Endothelial cell of umbilical vein (primary cell): ENCODE measurements around the gene FAM124B. TPM values are rescaled to one million over a fixed set of nuclear protein-coding genes. Genes with fewer than 3 reads are reported as not detected.

ENCODE experiments used
- BruUV-seq: library from RNA; stranded (reverse); fragments of 400-500 nt; replicated peaks from 2 replicates; lab custom pipeline; 2021; lab: Mats Ljungman, UMichigan
- CTCF ChIA-PET: fragments of 300-600, 350-600 bp; sonication (Branson Sonifier 250); formaldehyde crosslinking; loops from one replicate; lab custom pipeline; 2021; ENCODE audit warnings: antibody characterized with exemption, inconsistent platforms; lab: Charles Lee
- POLR2A ChIA-PET: fragments of 300-600, 350-600 bp; sonication (Branson Sonifier 250); formaldehyde crosslinking; loops from one replicate; lab custom pipeline; 2021; ENCODE audit warnings: antibody characterized with exemption, inconsistent platforms; lab: Charles Lee
- DNase-seq: peaks from one replicate; pipeline ENCODE4 v3.0.0-alpha.2; 2011; ENCODE audit warnings: low read depth, low spot score
- FAIRE-seq: peaks from 2 replicates; lab custom pipeline; 2011; peaks lifted over from hg19 to GRCh38; lab: Jason Lieb, UNC
- H2AFZ ChIP-seq: 2 replicates; pipeline ENCODE4 v1.6.0; 2012; ENCODE audit warnings: low read depth, low read length, control low read depth, inconsistent platforms
- H3K27ac ChIP-seq: 2 replicates; pipeline ENCODE4 v1.5.1; 2011; ENCODE audit warnings: low read depth, mild to moderate bottlenecking, control low read depth, low read length, moderate library complexity; ENCODE audit not compliant: insufficient read depth
- H3K27me3 ChIP-seq, 2 experiments: 2 replicates each; pipeline versions ENCODE4 v1.6.0 to v1.6.1; 2011; ENCODE audit warnings: low read length in 2 of 2, mixed read lengths in 1 of 2; ENCODE audit not compliant: control insufficient read depth in 2 of 2, insufficient read depth in 2 of 2
- H3K36me3 ChIP-seq, 2 experiments: 2 replicates in 1 of 2; 3 replicates in 1 of 2; pipeline ENCODE4 v1.5.1; 2011; ENCODE audit warnings: low read length in 2 of 2, mild to moderate bottlenecking in 1 of 2, moderate library complexity in 1 of 2; ENCODE audit not compliant: control insufficient read depth in 2 of 2, insufficient read depth in 2 of 2; ENCODE audit errors: extremely low read depth in 1 of 2
- H3K4me1 ChIP-seq: 3 replicates; pipeline ENCODE4 v1.5.1; 2011; ENCODE audit warnings: mild to moderate bottlenecking, low read length; ENCODE audit not compliant: control insufficient read depth, insufficient read depth; ENCODE audit errors: extremely low read depth
- H3K4me2 ChIP-seq: 2 replicates; pipeline ENCODE4 v1.6.1; 2011; ENCODE audit warnings: low read length, control low read depth, mixed read lengths; ENCODE audit not compliant: insufficient read depth
- H3K4me3 ChIP-seq, 3 experiments: fragments of 200-600 bp in 1 of 3; sonication (generic), shearing (Covaris generic) in 1 of 3; replicated peaks in 1 of 3; 2 replicates each; pipeline ENCODE4 v1.5.1; 2011 to 2016; ENCODE audit warnings: control low read depth in 3 of 3, low read length in 3 of 3, mild to moderate bottlenecking in 2 of 3, inconsistent platforms in 1 of 3, low read depth in 1 of 3, moderate library complexity in 1 of 3; ENCODE audit not compliant: insufficient read depth in 1 of 3
- H3K79me2 ChIP-seq: 2 replicates; pipeline ENCODE4 v1.6.0; 2012; ENCODE audit warnings: low read length, inconsistent platforms; ENCODE audit not compliant: control insufficient read depth, insufficient read depth
- H3K9ac ChIP-seq: replicated peaks from 2 replicates; pipeline ENCODE3; 2011; ENCODE audit warnings: low read length, control low read depth; ENCODE audit not compliant: insufficient read depth; ENCODE audit errors: extremely low read depth
- H3K9me1 ChIP-seq: replicated peaks from 3 replicates; pipeline ENCODE4 v1.6.0; 2011; ENCODE audit warnings: mild to moderate bottlenecking, low read length; ENCODE audit not compliant: control insufficient read depth, insufficient read depth; ENCODE audit errors: extremely low read depth
- H3K9me3 ChIP-seq: replicated peaks from 2 replicates; pipeline ENCODE4 v1.5.1; 2012; ENCODE audit warnings: low read length, inconsistent platforms; ENCODE audit not compliant: control insufficient read depth, insufficient read depth
- H4K20me1 ChIP-seq: replicated peaks from 2 replicates; pipeline ENCODE3; 2011; ENCODE audit warnings: mild to moderate bottlenecking, low read length; ENCODE audit not compliant: control insufficient read depth, insufficient read depth; ENCODE audit errors: extremely low read depth
- CTCF ChIP-seq, 2 donors: IDR thresholded peaks; 1 replicate in 1 of 2; 2 replicates in 1 of 2; pipeline ENCODE4 v1.5.1; 2011; ENCODE audit warnings: low read length in 2 of 2, mild to moderate bottlenecking in 2 of 2, moderate library complexity in 2 of 2, control low read depth in 1 of 2, inconsistent platforms in 1 of 2, low read depth in 1 of 2; ENCODE audit not compliant: insufficient read depth in 1 of 2; ENCODE audit errors: extremely low read depth in 1 of 2
- EZH2 ChIP-seq: IDR thresholded peaks from 2 replicates; pipeline ENCODE4 v1.6.1; 2012; ENCODE audit warnings: borderline replicate concordance, low read depth, mild to moderate bottlenecking, moderate library complexity, low read length, inconsistent platforms; ENCODE audit not compliant: severe bottlenecking
- FOS ChIP-seq: IDR thresholded peaks from 2 replicates; pipeline ENCODE4 v1.6.1; 2011; ENCODE audit warnings: mild to moderate bottlenecking, low read length, moderate library complexity, borderline replicate concordance; ENCODE audit not compliant: insufficient read depth
- GATA2 ChIP-seq: IDR thresholded peaks from 2 replicates; pipeline ENCODE4 v1.7.0; 2011; ENCODE audit warnings: low read depth, mild to moderate bottlenecking, moderate library complexity, mixed read lengths, low read length; ENCODE audit not compliant: insufficient read length, insufficient read depth
- JUN ChIP-seq: IDR thresholded peaks from 2 replicates; pipeline ENCODE4 v1.6.1; 2011; ENCODE audit warnings: borderline replicate concordance, low read depth; ENCODE audit not compliant: insufficient read length, insufficient read depth
- MAX ChIP-seq: IDR thresholded peaks from 2 replicates; pipeline ENCODE4 v1.6.1; 2011; ENCODE audit not compliant: insufficient read depth, insufficient read length
- MYC ChIP-seq: IDR thresholded peaks from one replicate; pipeline ENCODE4 v1.6.1; 2011; ENCODE audit warnings: mild to moderate bottlenecking, low read depth, low read length
- POLR2A ChIP-seq: IDR thresholded peaks from 2 replicates; pipeline ENCODE4 v1.6.1; 2012; ENCODE audit warnings: low read depth, mild to moderate bottlenecking, control low read depth, low read length
- POLR2AphosphoS5 ChIP-seq: IDR thresholded peaks from 2 replicates; pipeline ENCODE4 v1.6.1; 2012; ENCODE audit warnings: low read depth, mild to moderate bottlenecking, control low read depth, low read length, moderate library complexity; ENCODE audit not compliant: insufficient read depth
- dilution Hi-C: fragments of 300-500 bp; cut with MboI; formaldehyde crosslinking; loops from one replicate; pipeline ENCODE4 v1.15.0; 2019; ENCODE audit warnings: low sequenced_read_pairs; ENCODE audit not compliant: extremely low pct_ligation_motif_present
- intact Hi-C: fragments of 100-400 bp; cut with micrococcal nuclease; formaldehyde crosslinking; loops from one replicate; pipeline ENCODE4 v1.10.0; 2022
- polyA plus RNA-seq, 4 experiments: library from polyadenylated mRNA; depleted of rRNA in 3 of 4; stranded (reverse) in 3 of 4; unstranded in 1 of 4; fragments of >200 nt; gene quantifications; 2 replicates each; pipeline versions ENCODE4 v1.2.1 to v1.2.3, GENCODE V29; 2011 to 2012; ENCODE audit warnings: missing spikeins in 1 of 4
- total RNA-seq: library from RNA; stranded (reverse); gene quantifications from 2 replicates; pipeline ENCODE4 v1.2.3, GENCODE V29; 2021

FAM124B gene
- total and polyA plus RNA-seq, 2 donors (not counting 3 experiments of a cell fraction or from before 2014, with no cell fraction given): 82.0 to 119 TPM

DNA sequence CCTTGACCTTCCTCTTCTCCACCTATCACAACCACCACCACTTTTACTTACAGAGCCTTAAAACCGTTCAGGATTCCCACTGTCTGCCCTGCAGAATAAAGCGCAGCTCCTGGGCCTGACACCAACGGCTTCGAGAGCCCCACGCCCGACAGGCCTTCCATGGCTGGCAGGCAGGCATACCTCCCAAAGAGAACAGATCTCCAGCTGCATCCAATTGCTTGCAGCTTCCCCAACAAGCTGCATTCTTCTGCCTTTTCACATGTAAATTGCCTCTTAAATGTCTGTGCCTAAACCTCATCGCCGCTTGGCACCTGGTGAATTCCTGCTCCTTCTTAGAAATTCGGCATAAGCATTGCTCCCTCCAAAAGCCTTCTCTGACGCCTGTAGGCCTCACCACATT, 31.5 kb upstream of the FAM124B start:
- dilution Hi-C loops: no loop called here
- no peaks in the 10 kb centered on the region for H3K79me2 ChIP-seq
- no peaks in the 10 kb centered on the region for H3K9me3 ChIP-seq
- POLR2A ChIA-PET: no interaction called here
- H3K27me3 ChIP-seq: no peaks in the 10 kb centered on the region
- DNase-seq (no peak), FAIRE-seq (no peak)
- H3K4me2 ChIP-seq: no peak overlapping the region
- no peak overlapping the region for H3K9ac ChIP-seq
- no peaks in the 10 kb centered on the region for H3K4me1 ChIP-seq
- no peak for TF ChIP-seq EZH2
- no peak for TF ChIP-seq FOS
- no peaks in the 10 kb centered on the region for H3K36me3 ChIP-seq
- H3K9me1 ChIP-seq: no peaks in the 10 kb centered on the region
- no peak overlapping the region for H2AFZ ChIP-seq
- intact Hi-C loops: no loop called here
- BruUV-seq: no TSS peak
- H3K27ac ChIP-seq: no peak overlapping the region
- CTCF ChIA-PET: no interaction called here
- H3K4me3 ChIP-seq: no peak overlapping the region
- H4K20me1 ChIP-seq: no peaks in the 10 kb centered on the region

- no TSS peak for BruUV-seq
These were observed 30.2 kb upstream of the FAM124B start for GRCh38 chr2:224432003-224432579.

More at GRCh38 chr2:224432003-224432579, 30.2 kb upstream of the FAM124B start:
- Histone ChIP-seq H3K9me3 (no peaks in the 10 kb centered on the region), H3K9ac (no peak overlapping the region), H3K27me3 (no peaks in the 10 kb centered on the region), H3K27ac (no peak overlapping the region), H4K20me1 (no peaks in the 10 kb centered on the region), H3K9me1 (no peaks in the 10 kb centered on the region), H3K4me2 (no peak overlapping the region), H3K4me3 (no peak overlapping the region), H3K79me2 (no peaks in the 10 kb centered on the region), H2AFZ (no peak overlapping the region), H3K4me1 (no peaks in the 10 kb centered on the region), H3K36me3 (no peaks in the 10 kb centered on the region)
- ChIA-PET POLR2A (interaction anchor here (0.7 kb wide), 1 partner anchor 10 kb away, joined by 5 read pairs; no protein-coding TSS in a partner anchor), CTCF (interaction anchor here (1.3 kb wide), 1 partner anchor 9 kb away, joined by 7 read pairs; no protein-coding TSS in a partner anchor)
- intact Hi-C loops: no loop called here
- DNase-seq (no peak), FAIRE-seq (no peak)
- TF ChIP-seq MAX (no peak), CTCF (IDR thresholded peaks at IDR 0.05; ENCODE audit: extremely low read depth in 1 of 2, insufficient read depth in 1 of 2, low read depth in 1 of 2, low read length in 2 of 2) (no peak), POLR2AphosphoS5 (no peak), POLR2A (no peak), JUN (no peak), GATA2 (no peak), EZH2 (no peak), FOS (no peak), MYC (no peak)
- dilution Hi-C loops: no loop called here
